Activated CD4-positive, alpha-beta T cell treated with anti-CD3 and anti-CD28 coated beads, Interleukin-2, Interleukin-6, amounts not matched to agents 100 ng/mL and 50 ng/mL, durations not matched to agents 16 hours and 8 hours (primary cell): ENCODE results near the gene SEMA3E.

Experiments
- DNase-seq: peaks from one replicate; pipeline ENCODE4 v3.0.0-alpha.2; 2020

The SEMA3E gene

DNA sequence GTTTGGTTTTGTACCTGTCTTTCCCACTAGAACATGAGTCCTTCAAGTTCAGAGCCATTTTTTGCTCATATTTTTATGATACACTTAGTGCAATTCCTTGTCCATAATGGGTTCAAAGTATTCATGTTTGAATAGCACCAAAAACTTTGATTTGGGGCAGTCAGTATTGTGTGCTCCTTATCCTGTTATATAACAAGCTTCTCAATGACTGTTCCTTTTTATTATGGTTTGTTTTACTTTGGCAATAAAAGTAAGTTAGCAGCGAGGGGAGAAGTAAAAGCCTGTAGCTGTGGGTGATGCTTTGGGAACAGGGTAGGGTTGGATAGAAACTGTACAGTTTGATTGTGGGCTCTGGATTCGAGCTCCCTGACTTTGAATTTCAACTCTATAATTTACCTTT is 311.9 kb downstream of the SEMA3E start:
- no peak for DNase-seq

DNA sequence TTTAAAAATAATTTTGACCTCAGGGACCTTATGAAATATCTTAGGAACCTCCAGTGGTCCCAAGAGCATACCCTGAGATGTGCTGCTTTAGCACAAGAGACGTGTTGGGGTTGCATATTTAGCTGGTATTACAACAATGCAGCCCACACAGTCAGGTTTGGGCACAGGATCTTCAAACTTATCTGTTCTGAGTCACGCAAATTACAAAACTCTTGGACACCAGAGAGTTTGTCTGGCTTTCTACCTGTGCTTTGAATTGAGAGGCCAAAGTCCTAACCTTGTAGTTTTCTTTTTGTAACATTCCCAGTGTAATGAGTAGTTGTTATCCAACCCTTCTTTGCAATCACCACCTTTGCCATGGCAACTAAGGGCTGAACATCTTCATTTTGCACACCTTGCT is 322.7 kb downstream of the SEMA3E start:
- DNase-seq = no peak

DNA sequence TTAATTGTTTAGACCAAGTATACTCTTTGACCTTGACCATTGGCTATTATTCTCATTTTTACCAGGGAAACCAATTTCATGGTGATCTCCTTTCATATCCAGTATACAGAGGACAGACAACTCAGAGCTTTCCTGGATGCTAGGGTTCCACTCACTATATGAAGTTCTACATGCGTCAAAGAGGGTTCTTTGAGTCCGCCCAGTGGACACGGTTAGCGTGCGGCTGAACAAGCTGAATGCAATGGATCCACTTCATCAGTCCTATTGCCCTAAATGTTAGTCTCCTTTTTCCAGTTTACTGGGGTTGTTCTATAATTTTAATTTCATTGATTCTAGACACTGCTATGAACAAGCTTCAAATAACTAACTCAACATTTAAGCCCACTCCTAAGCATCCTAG is 323.9 kb downstream of the SEMA3E start:
- DNase-seq = no peak

DNA sequence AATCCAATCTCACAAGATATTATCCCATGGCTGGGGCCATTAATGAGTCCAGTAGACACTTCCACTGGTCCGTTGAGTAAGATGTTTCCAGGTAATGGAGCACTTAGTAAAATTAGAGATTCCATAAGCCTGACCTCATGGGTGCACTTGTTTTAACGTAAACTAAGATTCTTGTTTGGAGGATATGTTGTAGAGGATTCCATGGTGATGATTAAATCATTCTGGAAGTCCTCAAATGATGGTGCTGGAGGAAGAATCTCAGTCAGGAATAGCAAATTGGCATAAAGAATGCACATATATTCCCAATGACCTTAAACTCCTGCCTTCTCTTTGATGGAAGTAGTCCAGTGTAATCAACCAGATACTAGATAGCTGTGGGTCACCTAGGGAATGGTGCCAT is 324.3 kb downstream of the SEMA3E start:
- no peak for DNase-seq

DNA sequence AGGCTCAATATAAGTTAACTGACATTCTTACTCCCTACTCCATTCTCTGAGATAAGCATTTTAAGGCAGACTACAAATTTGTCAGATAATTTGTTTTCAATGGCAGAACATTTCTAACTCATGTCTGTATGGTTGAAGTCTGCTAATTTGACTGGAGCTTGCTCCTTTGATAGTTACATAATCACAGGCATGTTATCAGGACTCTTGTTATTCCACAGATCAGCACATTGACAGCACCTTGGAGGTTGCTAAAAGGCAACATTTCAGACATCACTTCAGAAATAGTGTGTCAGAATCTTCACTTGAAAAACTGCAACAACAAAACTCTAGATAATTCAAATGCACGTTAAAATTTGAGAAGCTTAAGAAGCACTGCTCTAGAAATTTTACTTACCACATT is 327.9 kb downstream of the SEMA3E start:
- no peak for DNase-seq

DNA sequence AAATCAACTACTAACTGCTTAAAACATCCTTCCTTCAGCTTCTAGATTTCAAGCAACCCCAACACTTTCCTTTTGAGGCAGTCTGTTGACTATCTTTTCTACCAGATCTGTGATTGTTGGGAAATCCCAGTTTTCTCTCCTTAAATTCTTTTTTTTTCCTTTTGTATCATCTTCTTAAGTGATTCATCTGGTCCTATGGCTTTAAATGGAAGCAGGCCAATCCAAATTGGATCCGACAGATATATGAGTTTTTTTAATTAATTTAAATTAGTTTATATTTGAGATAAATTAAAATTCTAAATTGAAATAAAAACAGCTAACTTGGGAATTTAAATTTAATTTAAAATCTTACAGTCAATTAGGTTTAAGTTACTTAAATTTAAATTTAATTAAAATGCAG is 335.0 kb downstream of the SEMA3E start:
- no peak for DNase-seq
